Activated CD8-positive, alpha-beta memory T cell treated with anti-CD3 and anti-CD28 coated beads, Interleukin-2, amount 50 U/mL, for 24 hours (primary cell): ENCODE data around the gene POLN.
"Not testable (repeated sequence)": the region's sequence is repeated elsewhere in the genome, so short reads cannot be mapped to it uniquely, and the experiment has no call there.

ENCODE experiments used
- DNase-seq: peaks from one replicate; pipeline ENCODE4 v3.0.0-alpha.2; 2020; ENCODE audit errors: extremely low read depth

The POLN gene

DNA sequence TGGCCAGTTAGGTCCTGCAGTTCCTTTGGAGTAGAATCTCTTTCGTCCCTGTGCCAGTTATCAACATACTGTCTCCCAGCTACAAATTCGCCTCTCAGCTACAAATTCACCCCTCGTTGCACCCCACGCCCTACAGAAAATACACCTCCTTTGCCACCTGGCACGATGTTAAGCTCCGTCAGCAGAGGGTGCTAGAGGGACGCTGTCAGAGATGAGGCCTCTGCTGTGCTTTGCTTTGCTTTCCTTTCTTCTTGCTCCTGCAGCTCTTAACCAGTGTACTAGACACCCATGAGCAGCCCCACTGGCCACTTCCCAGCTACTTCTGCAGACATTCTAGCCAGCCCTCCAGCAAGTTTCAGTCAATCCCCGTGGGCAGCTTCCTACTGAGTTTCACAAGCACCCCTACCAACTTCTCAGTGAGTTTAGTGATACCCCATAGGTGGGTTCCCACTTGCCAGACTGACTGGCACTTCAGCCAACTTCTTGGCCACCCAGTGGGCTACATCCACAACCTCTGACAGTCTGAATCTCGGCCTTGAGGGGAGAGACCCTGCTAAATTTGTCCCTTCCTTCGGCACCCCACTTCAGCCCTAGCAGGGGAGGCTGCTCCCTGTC, 21.8 kb downstream of the POLN start:
- DNase-seq: peak; percentile 45

DNA sequence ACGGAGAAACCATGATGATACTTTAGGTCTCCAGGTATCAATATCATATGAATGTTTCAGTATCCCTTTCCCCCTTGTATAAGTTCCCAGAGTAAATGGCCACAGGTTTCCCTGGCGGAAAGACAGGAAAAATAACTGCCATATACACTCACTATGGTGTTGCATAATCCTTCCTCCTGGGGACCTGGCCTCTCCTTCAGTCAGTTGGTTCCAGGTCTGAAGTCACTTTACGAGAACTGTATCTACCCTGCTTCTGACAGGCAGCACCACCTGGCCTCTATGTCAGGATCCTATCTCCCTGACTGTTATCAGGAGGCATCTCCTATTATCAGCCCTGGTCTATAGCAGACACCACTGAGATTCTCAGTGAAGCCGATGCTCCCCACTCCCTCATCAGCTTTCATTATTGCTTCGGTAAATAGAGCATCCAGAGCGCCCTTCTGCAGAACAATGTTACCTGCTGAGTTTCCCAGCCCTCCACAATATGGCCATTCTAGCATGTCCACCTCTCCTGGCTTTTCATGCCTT, 22.6 kb downstream of the POLN start:
- DNase-seq: no peak

DNA sequence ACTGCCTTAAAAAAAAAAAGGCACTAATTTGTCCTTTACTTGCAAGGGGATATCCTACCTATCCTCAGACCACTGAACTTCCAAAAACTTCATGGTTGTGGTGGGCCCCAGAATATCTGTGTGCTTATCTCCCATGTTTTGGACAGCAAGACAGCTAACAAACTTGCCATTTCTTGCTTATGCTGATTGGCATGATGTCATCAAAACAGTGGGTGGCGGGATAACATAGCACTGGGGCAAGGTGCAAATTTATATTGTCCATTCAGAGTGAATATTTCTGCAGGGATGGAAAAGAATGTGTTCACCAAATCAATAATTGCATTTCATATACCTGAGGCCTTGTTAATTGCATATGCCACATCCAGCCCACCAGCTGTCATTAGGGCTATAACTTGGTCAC, 23.5 kb downstream of the POLN start:
- DNase-seq: no peak

DNA sequence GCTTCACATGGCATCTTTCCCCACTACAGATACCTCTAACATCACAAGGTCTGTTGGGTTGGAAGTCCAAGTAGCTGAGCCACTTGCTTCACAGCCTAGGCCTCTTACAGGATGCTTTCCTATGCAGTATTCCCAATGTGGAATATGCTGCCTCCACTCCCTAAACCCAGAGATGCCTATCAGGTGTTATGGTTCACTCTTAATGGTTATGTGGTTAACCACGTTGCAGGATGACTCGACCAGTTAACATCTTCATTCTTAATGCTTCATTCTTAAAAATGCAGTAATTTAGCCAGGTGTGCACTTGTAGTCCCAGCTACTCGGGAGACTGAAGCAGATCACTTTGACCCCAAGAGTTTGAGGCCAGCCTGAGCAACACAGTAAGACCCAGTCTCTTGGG, 24.2 kb downstream of the POLN start:
- no peak for DNase-seq

DNA sequence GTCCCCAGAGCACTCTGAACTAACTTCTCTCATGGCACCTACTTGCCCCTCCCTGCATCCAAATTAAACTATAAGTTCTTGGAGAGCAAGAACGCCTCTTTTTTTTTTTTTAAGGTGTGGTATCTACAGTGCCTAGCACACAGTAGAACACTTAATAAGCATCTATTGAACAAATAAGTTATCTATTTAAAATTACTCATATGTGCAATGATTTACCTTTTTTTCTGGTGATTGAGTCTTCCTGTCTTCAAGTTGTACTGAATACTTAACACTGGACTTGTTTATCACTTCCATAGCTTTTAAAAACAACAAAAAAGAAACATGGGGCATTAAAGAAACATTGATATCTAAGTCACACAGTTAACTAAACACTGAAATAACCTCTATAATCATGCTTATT, 29.1 kb downstream of the POLN start:
- no peak for DNase-seq

DNA sequence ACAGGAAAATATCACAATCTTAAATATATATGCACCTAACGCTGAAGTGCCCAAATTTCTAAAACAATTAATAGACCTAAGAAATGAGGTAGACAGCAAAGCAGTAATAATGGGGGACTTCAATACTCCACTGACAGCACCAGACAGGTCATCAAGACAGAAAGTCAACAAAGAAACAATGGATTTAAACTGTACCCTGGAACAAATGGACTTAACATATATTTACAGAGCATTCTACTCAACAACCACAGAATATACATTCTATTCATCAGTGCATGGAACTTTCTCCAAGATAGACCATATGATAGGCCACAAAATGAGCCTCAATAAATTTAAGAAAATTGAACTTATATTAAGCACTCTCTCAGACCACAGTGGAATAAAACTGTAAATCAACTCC, 39.1 kb downstream of the POLN start:
- not testable (repeated sequence) for DNase-seq

DNA sequence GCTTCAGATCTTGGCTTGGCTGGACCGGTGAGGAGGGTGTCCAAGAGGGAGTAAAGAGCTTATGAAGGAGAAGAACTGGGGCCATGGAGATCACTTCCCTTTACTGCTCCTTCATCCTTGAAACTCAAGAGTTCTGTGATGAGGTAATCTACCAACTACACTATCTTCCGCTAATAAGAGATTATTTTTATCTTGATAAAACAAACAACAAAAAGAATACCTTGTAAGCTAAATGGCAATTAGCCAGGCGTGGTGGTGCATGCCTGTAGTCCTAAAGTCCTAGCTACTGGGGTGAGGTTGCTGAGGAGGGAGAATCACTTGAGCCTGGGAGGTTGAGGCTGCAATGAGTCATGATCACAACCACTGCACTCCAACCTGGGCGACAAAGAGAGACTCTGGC, 47.4 kb downstream of the POLN start:
- no peak for DNase-seq

DNA sequence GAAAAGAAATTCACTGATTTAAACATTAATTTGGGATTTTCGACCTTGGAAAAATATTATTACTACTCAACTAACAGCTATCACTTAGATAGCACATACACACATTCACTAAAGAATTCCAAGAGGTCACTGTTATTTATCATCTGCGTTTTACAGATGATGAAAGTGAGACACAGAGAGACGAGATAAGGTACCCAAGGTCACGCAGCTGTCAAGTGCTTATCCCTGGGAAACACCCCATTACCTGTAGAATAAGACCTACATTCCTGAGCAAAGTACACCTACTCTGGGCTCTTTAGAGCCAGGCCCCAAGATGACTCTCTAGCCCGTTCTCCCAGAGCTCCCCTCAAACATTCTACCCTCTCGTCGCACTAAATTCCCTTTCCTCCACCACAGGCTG, 48.6 kb downstream of the POLN start:
- DNase-seq: no peak

DNA sequence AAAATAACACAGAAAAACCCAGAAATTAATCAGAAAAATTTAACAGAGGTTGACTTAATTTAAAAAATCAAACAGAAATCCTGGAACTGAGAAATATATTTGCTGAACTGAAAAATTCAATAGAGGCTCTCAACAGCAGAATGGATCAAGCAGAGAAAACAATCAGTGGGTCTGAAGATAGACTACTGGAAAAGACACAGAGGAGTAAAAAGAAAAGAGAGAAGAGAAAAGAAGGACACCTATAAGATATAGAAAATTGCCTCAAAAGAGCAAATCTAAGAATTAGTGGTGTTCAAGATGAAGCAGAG, 55.1 kb downstream of the POLN start:
- DNase-seq: no peak

DNA sequence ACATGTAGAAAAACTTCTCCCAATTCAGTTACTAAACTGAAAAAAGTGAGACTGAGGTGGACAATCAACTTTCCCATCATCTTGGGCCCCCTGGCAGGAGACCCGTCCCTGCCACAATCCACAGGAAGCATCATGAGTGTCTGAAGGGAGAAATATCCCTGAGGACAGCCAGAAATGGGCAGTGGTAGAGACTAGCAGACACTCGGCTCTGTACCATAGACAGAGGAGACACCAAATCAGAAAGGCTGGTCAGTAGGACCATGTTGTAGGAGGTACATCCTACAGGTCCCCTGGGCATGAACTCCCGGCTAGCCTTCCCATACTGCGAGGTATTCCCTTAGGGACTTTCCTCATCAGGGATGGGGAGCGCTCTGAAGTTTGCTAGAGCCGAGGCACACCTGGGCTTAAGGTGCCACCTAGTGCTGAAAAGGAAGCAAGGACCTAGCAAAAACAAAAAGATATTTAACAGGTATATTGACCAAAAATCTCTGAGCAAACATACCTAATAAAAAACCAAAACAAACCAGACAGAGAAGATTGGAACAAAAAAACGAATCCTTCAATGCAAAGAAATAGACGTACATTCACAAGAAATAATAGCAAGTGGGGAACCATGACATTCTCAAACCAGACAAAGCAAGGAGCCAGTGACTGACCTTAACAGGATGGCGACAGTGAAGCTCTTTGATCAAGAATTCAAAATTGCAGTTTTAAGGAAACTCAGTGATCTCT, 55.6 kb downstream of the POLN start:
- no peak for DNase-seq

DNA sequence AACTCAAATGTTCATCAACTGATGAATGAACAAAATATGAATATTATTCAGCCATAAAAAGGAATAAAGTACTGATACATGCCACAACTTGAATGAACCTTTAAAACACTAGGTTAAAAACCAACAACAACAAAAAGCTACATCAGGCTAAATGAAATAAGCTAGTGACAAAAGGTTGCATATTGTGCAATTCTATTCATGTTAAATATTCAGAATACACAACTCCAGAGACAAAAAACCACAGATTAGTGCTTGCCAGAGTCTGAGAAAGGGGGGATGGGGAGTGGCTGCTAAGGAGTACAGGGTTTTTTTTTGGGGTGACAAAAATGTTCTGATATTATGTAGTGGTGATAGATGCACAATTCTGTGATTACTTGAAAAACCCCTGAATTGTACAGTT, 58.5 kb downstream of the POLN start:
- DNase-seq: no peak

DNA sequence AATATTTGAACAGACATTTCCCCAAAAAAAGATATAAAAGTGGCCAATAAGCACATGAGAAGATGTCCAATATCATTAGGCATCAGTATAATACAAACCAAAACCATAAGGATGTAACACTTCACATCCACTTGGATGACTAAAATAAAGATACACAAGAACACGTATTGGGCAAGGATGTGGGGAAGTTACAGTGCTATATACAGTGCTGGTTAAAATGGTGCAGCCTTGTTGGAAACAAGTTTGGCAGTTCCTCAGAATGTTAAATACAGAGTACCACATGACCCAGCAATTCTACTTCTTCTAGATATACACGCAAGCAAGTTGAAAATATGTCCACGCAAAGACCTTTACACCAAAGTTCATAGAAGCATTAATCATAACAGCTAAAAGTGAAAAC, 58.9 kb downstream of the POLN start:
- no peak for DNase-seq

DNA sequence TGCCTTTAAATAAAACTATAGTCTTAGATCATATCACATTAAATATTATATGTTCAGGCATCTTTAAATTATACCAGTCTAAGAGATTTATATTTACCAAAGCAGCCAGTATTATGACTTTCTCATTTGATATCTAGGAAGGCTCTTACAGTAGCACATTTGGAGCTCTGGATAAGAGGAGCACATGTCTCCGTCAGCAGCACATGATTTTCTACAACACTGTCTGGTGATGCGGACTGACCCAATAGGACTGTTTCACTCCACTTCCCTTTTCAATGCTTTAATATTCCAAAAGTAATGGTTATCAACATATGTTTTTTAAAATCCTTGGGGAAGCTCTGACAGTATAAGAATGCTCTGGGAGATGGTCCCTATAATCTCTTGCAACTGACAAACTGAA, 61.5 kb downstream of the POLN start:
- DNase-seq: no peak

DNA sequence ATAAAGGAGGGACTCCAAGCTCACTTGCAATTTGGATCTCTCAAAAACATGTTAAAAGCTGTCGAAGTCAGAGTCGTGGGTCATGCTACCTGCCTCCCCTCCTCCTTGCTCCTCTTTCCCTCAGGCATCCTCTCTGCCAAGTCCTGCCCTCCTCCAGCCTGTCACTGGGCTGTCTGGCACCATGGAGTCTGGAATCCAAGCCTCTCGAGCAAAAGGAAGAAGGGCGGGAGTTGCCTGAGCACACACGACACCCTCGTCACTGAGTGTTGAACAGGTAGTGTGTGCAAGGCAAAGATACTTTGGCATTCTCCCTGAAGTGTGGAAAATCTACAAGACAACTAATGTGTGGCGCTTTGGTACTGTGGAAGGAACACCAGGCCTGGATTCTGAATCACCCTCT, 62.2 kb downstream of the POLN start:
- DNase-seq: no peak

DNA sequence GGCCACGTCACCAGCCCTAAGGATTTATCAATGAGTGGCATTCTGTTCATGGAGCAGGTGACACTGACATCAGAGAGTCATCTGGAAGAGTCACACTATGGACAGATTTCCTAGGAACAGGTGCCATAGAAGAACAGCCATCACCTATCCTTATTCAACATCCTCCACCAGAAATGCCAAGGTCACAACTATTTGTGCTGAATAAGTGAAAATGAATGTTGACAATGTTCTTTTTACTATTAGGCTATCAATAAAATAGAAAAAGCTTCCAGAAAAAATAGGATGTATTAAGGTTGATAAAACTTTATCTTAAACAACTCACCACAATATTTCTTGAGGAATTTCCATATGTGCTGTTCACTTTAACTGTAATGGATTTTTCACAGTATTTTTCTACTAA, 62.9 kb downstream of the POLN start:
- no peak for DNase-seq

DNA sequence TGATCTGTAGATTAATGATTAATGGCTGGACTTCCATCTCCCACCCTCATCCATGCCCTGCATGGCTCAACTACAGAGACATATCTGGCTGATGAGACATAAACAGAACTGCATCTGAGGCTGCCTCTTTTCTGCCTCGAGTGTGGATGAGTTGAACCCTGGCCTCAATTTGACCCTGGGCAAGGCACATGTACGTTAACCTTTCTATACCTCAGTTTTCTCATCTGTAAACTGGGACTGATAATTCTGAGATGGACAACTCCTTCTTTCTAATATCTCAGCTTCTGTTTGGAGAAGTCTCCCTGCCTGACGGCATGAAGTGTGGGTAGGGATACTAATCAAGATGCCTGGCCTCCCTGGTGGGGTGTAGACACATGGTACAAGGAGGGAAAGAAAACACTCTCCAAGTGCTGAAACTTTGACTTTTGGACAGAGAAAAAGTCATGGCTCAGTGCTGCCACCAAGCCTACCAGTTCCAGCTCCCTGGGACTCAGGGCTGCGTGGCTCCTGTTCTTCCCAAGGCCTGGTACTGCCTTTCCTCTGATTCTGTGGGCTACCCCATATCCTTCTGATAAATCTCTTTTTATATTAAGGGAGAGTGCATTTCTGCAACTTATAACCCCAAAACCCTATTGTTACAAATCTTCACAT, 64.4 kb downstream of the POLN start:
- no peak for DNase-seq

DNA sequence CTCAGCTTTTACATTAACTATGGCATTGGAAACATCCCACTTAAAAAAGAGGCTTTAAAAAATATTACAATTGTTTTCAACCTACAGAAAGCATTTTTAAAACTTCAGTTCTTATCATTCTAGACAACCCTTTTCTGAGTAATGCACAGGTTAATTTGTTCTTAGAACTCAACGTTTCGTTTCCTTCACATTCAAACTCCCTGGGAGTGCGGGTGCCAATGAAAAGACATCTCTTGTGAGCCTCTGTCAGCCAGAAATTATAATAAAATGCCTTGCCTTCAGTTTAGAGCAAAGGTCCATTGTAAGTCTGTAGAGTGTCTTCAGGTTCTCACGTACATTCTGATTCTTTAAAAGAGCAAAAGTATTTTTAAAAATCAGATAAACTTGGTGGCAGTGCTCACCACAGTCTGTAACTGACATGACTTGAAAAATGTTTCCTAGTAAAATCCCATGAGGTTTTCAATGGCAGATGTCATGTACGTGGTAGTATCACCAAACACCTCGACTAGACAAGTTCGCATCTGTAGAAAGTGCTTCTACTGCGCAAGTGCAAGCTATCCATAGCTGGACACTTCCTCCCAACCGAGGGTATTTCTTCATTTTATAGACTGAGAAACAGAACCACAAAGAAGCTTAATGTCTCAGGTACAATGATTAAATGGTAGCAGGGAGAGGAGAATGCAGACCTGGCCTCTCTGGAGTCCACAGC, 65.8 kb downstream of the POLN start:
- no peak for DNase-seq

DNA sequence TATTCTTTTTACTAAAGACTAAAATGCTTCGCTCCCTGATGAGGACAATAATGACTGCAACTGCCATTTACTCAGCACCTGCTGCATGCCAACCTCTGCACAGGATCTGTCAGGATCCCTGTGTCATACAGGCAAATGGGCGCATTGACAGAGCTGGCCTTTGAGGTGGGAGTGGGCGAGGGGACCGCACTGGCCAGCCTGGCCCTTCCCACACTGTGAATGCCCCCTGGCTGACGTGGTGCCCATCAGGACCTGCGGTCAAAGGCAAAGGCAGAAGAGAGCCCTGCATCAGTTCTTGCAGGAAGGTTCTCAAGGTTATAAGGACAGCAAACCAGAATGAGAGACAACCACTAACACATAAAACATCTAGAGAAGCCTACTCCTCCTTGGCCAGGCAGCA, 67.9 kb downstream of the POLN start:
- no peak for DNase-seq

DNA sequence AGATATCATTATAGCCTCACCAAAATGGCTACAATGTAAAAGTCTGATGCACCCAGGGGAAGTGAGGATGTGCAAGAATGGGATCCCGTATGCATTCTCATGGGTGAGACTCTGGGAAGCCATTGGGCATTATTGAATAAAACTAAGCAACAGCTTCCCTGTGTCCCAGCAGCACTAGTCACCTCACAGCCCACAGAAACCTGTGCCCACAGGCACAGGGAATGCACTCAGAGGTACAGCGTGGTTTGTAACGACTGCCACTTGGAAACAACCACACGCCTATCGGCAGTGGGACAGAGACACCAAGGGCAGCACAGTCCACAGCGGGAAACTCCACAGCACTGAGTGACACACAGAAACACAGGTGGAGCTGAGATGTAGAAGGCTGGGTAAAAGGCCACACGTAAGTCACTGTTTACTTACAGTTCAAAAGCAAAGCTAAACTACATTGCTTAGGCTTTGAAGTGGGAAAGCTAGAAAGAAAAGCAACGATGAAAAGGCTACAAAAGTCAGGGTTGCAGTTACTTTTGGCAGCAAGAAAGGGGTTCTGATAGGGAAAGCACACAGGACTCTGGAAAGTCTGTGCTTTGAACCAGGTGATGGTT, 69.2 kb downstream of the POLN start:
- DNase-seq: no peak

DNA sequence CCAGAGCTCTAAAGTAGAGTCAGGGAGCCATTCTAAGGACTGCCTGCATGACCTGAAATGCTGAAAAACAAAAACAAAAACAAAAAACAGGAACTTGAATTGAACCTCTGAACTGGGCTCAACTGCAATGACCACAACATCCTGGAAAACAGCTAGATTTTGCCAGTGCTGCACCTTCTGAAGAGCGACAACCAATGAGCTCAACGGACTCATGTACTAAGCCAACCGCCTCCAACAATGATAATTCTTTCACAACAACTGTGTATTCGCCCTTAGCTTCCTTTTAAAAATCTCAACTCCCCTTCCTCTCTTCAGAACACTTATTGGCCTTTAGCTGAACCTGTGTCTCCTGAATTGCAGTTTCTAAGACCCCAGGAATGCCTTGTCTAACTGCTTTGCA, 69.8 kb downstream of the POLN start:
- DNase-seq: no peak

DNA sequence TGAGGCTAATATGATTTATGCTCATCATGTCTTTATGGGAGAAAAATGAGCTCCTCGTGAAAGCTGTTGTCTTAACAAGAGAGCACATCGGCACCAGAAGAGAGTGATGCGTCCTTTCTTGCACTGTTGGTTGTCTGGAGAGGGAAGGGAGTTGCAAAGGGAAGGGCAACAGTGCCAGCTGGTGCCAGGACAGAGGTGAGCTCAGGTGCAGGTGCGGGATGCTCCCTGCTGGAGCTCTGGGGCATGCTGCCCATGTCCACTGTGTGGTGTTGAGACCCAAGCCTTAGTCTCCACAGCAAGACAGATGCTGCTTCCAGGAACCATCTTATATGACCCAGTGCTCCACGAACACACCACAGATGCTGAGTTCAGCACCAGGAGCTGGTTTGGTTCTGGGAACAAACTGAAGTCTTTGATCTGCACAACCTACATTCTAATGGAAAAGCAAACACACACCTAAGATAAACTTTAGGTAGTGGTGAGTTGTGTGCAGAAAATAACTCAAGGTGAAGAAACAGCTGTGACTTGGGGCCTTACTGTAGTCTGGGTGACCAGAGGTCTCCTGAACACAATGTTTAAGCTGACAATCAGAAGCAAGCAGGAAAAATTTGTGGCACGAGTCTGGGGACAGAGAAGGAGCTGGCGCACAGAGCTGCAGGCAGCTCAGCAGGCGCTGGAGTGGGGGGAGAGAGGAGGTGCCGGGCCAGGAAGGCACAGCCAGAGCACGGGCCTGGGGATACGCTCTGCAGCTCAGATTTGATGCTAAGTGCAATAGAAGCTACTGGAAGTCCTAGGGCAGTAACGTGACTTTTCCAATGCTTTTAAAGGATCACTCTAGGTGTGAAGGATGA, 73.2 kb downstream of the POLN start:
- DNase-seq: no peak
